Caco-2 (cell line): ENCODE measurements around the gene GAPDH. TPM values are rescaled to one million over a fixed set of nuclear protein-coding genes. Genes with fewer than 3 reads are reported as not detected.
A peak's percentile ranks its signal among the peaks of the same experiment; 100 is the strongest.

Experiments used
- BruUV-seq: library from RNA; stranded (reverse); fragments of 400-500 nt; replicated peaks from 2 replicates; lab custom pipeline; 2021; lab: Mats Ljungman, UMichigan
- CTCF ChIA-PET: fragments of 300-600 bp; sonication (Branson Sonifier 250); formaldehyde crosslinking; loops from one replicate; lab custom pipeline; 2022; ENCODE audit warnings: antibody characterized with exemption; lab: Charles Lee
- POLR2A ChIA-PET: fragments of 300-600 bp; sonication (Branson Sonifier 250); formaldehyde crosslinking; loops from one replicate; lab custom pipeline; 2022; ENCODE audit warnings: antibody characterized with exemption; lab: Charles Lee
- DNase-seq, 2 experiments: peaks; one replicate each; pipeline versions ENCODE4 v3.0.0 to v3.0.0-alpha.2; 2020 to 2022
- H3K27me3 ChIP-seq: replicated peaks from 2 replicates; pipeline ENCODE4 v1.6.0; 2011; ENCODE audit warnings: low read length; ENCODE audit not compliant: control insufficient read depth, insufficient read depth
- H3K36me3 ChIP-seq: 2 replicates; pipeline ENCODE4 v1.5.1; 2011; ENCODE audit warnings: low read length; ENCODE audit not compliant: control insufficient read depth, insufficient read depth
- H3K4me1 ChIP-seq: fragments of 250-450 bp; sonication (Bioruptor Pico); 2 replicates; pipeline ENCODE4 v1.5.1; 2020; ENCODE audit warnings: mild to moderate bottlenecking
- H3K4me3 ChIP-seq: 2 replicates; pipeline ENCODE4 v1.5.1; 2011; ENCODE audit warnings: low read depth, mild to moderate bottlenecking, control low read depth, low read length
- H3K9me3 ChIP-seq: fragments of 250-450 bp; sonication (Bioruptor Pico); 2 replicates; pipeline ENCODE4 v1.5.1; 2020; ENCODE audit warnings: mild to moderate bottlenecking, moderate library complexity
- H3K27ac Mint-ChIP-seq: one replicate; pipeline ENCODE4 v1.8.0; 2022; ENCODE audit warnings: mixed read lengths; ENCODE audit not compliant: unreplicated experiment
- H3K27me3 Mint-ChIP-seq: one replicate; pipeline ENCODE4 v1.8.0; 2022; ENCODE audit warnings: mixed read lengths; ENCODE audit not compliant: insufficient read depth, unreplicated experiment
- H3K36me3 Mint-ChIP-seq: one replicate; pipeline ENCODE4 v1.8.0; 2022; ENCODE audit warnings: mild to moderate bottlenecking, mixed read lengths; ENCODE audit not compliant: insufficient read depth, unreplicated experiment
- H3K4me1 Mint-ChIP-seq: one replicate; pipeline ENCODE4 v1.8.0; 2022; ENCODE audit warnings: low read depth, mixed read lengths; ENCODE audit not compliant: unreplicated experiment
- H3K4me3 Mint-ChIP-seq: one replicate; pipeline ENCODE4 v1.8.0; 2022; ENCODE audit warnings: mild to moderate bottlenecking, moderate library complexity, mixed read lengths; ENCODE audit not compliant: unreplicated experiment
- H3K9me3 Mint-ChIP-seq: one replicate; pipeline ENCODE4 v1.8.0; 2022; ENCODE audit warnings: mixed read lengths; ENCODE audit not compliant: unreplicated experiment
- intact Hi-C: fragments of 100-400 bp; cut with micrococcal nuclease; formaldehyde crosslinking; loops from one replicate; pipeline ENCODE4 v1.10.0; 2022; ENCODE audit not compliant: unreplicated experiment
- total RNA-seq: library from RNA; stranded (reverse); gene quantifications from 2 replicates; pipeline ENCODE4 v1.2.3, GENCODE V29; 2022
- TF ChIP-seq, protein P1 (sequence below), 2 experiments: fragments of 200-600 bp in 1 of 2; IDR thresholded peaks; 1 replicate in 1 of 2; 2 replicates in 1 of 2; pipeline versions ENCODE4 v1.5.1 to v1.8.0; 2011 to 2022; ENCODE audit warnings: antibody characterized with exemption in 1 of 2, control low read depth in 1 of 2, inconsistent platforms in 1 of 2, low read depth in 1 of 2, low read length in 1 of 2, mild to moderate bottlenecking in 1 of 2, moderate library complexity in 1 of 2; ENCODE audit not compliant: insufficient read depth in 1 of 2, severe bottlenecking in 1 of 2, unreplicated experiment in 1 of 2

The GAPDH gene
- total RNA-seq, 1 experiment from 2014 or later = 4,975 TPM

GRCh38 chr12:6538420-6539313 lies 4.3 kb downstream of the GAPDH start:
- peaks cover 42% of the 10 kb centered on the region for H3K4me1 Mint-ChIP-seq
- TF ChIP-seq, protein P1, sequence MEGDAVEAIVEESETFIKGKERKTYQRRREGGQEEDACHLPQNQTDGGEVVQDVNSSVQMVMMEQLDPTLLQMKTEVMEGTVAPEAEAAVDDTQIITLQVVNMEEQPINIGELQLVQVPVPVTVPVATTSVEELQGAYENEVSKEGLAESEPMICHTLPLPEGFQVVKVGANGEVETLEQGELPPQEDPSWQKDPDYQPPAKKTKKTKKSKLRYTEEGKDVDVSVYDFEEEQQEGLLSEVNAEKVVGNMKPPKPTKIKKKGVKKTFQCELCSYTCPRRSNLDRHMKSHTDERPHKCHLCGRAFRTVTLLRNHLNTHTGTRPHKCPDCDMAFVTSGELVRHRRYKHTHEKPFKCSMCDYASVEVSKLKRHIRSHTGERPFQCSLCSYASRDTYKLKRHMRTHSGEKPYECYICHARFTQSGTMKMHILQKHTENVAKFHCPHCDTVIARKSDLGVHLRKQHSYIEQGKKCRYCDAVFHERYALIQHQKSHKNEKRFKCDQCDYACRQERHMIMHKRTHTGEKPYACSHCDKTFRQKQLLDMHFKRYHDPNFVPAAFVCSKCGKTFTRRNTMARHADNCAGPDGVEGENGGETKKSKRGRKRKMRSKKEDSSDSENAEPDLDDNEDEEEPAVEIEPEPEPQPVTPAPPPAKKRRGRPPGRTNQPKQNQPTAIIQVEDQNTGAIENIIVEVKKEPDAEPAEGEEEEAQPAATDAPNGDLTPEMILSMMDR (IDR thresholded peaks at IDR 0.05; ENCODE audit: insufficient read depth in 1 of 2, low read depth in 1 of 2, low read length in 1 of 2, severe bottlenecking in 1 of 2, unreplicated experiment in 1 of 2) = no peak
- H3K27ac Mint-ChIP-seq = peak overlapping the region; percentile 97
- DNase-seq = peak in 1 of 2 experiments; percentile 68
- Histone ChIP-seq H3K9me3 (no peaks in the 10 kb centered on the region), H3K27me3 (no peaks in the 10 kb centered on the region), H3K4me3 (no peak overlapping the region), H3K4me1 (peaks cover 31% of the 10 kb centered on the region), H3K36me3 (peaks cover 16% of the 10 kb centered on the region)
- BruUV-seq = no TSS peak
- peaks cover 80% of the 10 kb centered on the region for H3K36me3 Mint-ChIP-seq
- POLR2A ChIA-PET = interaction anchor here (0.7 to 2.6 kb wide), 8 partner anchors 10 to 174 kb away, joined by 3 to 8 read pairs (median 5); partner anchors contain the start of genes MRPL51, VAMP1 and ZNF384
- no peak overlapping the region for H3K4me3 Mint-ChIP-seq
- no peaks in the 10 kb centered on the region for H3K27me3 Mint-ChIP-seq
- intact Hi-C loops = loop anchor here (1.0 kb wide), 1 partner anchor 115 kb away; no protein-coding TSS in a partner anchor
- CTCF ChIA-PET = interaction anchor here (0.5 to 2.5 kb wide), 19 partner anchors 10 to 212 kb away, joined by 3 to 17 read pairs (median 4); partner anchors contain the start of genes NOP2 and ZNF384
- no peaks in the 10 kb centered on the region for H3K9me3 Mint-ChIP-seq

DNA sequence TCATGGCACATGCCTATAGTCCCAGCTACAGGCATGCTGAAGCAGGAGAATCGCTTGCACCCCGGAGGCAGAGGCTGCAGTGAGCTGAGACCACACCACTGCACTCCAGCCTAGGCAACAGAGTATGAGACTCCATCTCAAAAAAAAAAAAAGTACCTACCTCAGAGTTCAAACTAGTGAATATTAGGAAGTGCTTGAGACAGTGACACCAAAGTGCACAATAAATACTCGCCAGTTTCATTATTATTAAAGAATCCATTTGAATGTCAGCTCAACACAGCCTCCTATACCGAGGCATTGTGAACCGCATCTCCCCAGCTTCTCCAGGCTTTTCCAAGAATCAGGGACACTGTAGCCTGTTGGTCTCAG lies 5.0 kb downstream of the GAPDH start:
- ChIA-PET POLR2A (interaction anchor here (0.5 to 2.6 kb wide), 7 partner anchors 11 to 229 kb away, joined by 3 to 6 read pairs (median 4); partner anchors contain the start of genes MRPL51, NOP2, PLEKHG6 and VAMP1), CTCF (interaction anchor here (0.9 to 2.5 kb wide), 7 partner anchors 10 to 159 kb away, joined by 3 to 17 read pairs (median 11); partner anchors contain the start of gene ZNF384)
- Histone ChIP-seq H3K4me3 (no peak overlapping the region), H3K36me3 (peaks cover 16% of the 10 kb centered on the region), H3K27me3 (no peaks in the 10 kb centered on the region), H3K4me1 (peaks cover 31% of the 10 kb centered on the region), H3K9me3 (no peaks in the 10 kb centered on the region)
- peaks cover 42% of the 10 kb centered on the region for H3K4me1 Mint-ChIP-seq
- H3K27me3 Mint-ChIP-seq = no peaks in the 10 kb centered on the region
- H3K27ac Mint-ChIP-seq = peak overlapping the region; percentile 97
- H3K9me3 Mint-ChIP-seq = no peaks in the 10 kb centered on the region
- intact Hi-C loops = no loop called here
- no TSS peak for BruUV-seq
- no peak for DNase-seq
- peaks cover 74% of the 10 kb centered on the region for H3K36me3 Mint-ChIP-seq
- TF ChIP-seq, protein P1 (IDR thresholded peaks at IDR 0.05; ENCODE audit: insufficient read depth in 1 of 2, low read depth in 1 of 2, low read length in 1 of 2, severe bottlenecking in 1 of 2, unreplicated experiment in 1 of 2) = no peak
- peak overlapping the region; percentile 71 for H3K4me3 Mint-ChIP-seq

DNA sequence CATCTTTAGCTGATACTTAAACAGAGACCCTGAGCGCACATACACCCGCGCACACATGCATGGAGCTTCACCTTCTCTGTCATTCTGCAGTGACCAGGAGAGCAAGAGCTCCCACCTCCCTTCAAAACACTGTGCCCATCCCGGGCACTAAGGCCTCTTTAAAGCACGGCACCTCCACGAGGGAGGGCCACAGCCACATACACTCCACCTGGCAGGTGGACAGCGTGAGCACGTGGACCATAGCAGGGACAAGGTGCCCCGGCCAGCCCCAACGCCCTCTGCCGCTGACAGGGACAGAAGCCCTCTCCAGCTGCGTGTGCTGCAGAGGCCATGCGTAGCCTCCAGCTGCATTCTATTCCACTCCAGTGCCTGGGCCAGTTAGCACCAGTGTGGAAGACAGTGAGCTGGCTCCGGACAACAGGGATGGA lies 5.4 kb downstream of the GAPDH start:
- H3K4me3 ChIP-seq = no peak overlapping the region
- no TSS peak for BruUV-seq
- TF ChIP-seq, protein P1 (IDR thresholded peaks at IDR 0.05; ENCODE audit: insufficient read depth in 1 of 2, low read depth in 1 of 2, low read length in 1 of 2, severe bottlenecking in 1 of 2, unreplicated experiment in 1 of 2) = no peak
- Mint-ChIP-seq H3K27me3 (no peaks in the 10 kb centered on the region), H3K9me3 (no peaks in the 10 kb centered on the region), H3K36me3 (peaks cover 69% of the 10 kb centered on the region), H3K4me1 (peaks cover 42% of the 10 kb centered on the region), H3K27ac (peak overlapping the region; percentile 97), H3K4me3 (peak overlapping the region; percentile 71)
- no peaks in the 10 kb centered on the region for H3K9me3 ChIP-seq
- ChIA-PET POLR2A (interaction anchor here (0.5 to 2.6 kb wide), 6 partner anchors 11 to 229 kb away, joined by 3 to 6 read pairs (median 4); partner anchors contain the start of genes MRPL51, NOP2, PLEKHG6 and VAMP1), CTCF (interaction anchor here (0.9 to 2.5 kb wide), 4 partner anchors 10 to 14 kb away, joined by 3 to 13 read pairs (median 8); no protein-coding TSS in a partner anchor)
- H3K4me1 ChIP-seq = peaks cover 31% of the 10 kb centered on the region
- no peaks in the 10 kb centered on the region for H3K27me3 ChIP-seq
- no peak for DNase-seq
- peaks cover 16% of the 10 kb centered on the region for H3K36me3 ChIP-seq
- intact Hi-C loops = no loop called here
